HG03280 (cell line): ENCODE results near the gene OR9K2.
"Not testable (repeated sequence)": the region's sequence is repeated elsewhere in the genome, so short reads cannot be mapped to it uniquely, and the experiment has no call there.

Experiments
- ATAC-seq: cut with Tn5 transposase; IDR thresholded peaks from one replicate; pipeline ENCODE4 v1.9.1; 2021; ENCODE audit warnings: mild to moderate bottlenecking, moderate library complexity; ENCODE audit not compliant: unreplicated experiment

The OR9K2 gene

DNA sequence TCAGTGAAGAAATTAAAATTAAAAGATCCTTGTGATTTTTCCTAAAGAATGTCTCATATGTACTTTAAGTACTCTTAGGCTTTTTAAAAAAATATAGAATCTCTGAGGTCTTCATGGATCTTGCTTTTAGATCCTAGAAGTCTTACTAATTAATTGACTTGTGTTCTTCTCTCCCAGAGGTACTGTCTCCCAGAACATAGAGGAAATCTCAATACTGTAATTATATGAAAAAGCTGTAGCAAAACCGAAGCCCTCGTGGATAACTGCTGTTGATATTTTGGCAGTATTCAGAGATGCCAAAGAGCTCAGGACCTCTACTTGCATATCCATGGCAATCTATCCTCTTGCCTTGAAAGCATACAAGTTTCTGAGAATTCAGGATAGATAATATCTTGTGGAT lies at the start of gene OR9K2:
OR9K2 (plus strand) TSS at position 301 of the 400 bp plus-strand sequence. CDS start 3,429 bp downstream, outside the sequence.
- ATAC-seq: no peak

DNA sequence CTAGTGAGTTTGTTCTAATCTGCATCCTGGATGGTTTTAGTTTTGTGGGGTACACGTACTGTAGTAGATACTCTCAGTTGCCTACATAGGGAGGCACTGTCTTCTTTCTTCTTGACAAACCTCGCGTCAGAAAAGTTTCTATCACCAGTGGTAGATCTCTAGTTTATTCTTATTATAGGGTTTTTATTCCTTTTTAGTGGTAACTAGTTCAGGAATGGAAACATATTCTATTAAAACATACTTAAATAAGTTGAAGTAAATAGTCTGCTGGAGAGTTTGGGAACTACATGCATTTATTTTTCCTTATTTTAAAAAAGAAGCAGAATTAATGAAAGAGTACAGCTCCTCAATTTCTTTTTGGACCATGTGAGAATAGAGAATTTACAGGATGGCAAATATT lies 33.6 kb upstream of the OR9K2 start:
- ATAC-seq: no peak

DNA sequence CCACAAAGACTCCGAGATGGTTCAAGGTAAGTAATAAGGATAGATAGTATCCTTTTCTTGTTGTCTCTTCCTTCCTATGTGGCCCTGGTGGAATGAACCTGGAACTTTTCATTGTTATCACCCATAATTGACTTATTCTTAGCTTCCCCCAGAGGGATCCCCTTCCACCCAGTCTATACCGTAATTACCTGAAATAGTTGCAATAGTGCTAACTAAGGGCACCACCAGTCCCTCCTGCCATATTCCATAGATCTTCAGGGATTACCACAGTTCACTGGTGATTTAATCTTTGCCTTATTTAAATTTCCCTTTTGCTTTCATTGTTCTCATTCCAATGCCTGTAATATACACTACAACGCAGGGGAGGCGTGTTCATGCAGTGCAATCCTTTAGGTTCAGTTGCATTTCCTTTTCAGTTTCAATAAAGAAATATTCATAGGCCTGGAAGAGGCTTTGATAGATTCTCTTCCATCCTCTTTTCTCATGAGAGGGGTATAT lies 13.8 kb upstream of the OR9K2 start:
- ATAC-seq: no peak

DNA sequence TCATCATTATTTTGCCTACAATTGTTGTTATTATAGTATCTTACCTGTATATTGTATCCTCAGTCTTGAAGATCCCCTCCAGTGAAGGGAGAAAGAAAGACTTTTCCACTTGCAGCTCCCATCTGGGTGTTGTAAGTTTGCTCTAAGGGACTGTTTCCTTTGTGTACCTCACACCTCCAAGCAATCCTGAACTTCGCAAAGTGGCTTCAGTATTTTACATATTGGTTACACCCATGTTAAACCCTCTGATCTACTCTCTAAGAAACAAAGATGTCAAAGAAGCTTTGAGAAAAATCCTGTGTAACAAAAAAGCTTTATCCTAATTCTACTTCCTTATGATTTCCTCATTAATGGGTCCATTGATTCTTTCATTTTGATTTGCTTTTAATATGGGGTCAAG lies 10.1 kb upstream of the OR9K2 start:
- ATAC-seq: no peak

DNA sequence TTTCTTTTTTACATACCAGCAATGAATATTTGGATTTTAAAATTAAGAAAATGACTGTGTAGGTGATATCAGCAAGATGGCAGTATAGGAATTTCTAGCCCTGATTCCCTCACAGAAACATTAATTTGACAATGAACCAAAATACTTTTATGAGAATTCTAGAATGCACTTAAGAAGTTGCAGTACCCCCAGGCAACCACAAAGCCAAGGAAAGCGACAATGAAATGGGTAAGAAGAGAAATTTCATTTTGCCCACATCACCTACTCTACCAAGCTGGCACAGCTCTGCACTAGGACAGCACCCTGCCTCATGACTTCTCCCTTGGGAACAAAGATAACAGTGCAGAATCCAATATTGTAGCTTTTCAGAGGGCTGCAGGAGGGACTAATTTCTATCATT lies 6.6 kb downstream of the OR9K2 start:
- no peak for ATAC-seq

DNA sequence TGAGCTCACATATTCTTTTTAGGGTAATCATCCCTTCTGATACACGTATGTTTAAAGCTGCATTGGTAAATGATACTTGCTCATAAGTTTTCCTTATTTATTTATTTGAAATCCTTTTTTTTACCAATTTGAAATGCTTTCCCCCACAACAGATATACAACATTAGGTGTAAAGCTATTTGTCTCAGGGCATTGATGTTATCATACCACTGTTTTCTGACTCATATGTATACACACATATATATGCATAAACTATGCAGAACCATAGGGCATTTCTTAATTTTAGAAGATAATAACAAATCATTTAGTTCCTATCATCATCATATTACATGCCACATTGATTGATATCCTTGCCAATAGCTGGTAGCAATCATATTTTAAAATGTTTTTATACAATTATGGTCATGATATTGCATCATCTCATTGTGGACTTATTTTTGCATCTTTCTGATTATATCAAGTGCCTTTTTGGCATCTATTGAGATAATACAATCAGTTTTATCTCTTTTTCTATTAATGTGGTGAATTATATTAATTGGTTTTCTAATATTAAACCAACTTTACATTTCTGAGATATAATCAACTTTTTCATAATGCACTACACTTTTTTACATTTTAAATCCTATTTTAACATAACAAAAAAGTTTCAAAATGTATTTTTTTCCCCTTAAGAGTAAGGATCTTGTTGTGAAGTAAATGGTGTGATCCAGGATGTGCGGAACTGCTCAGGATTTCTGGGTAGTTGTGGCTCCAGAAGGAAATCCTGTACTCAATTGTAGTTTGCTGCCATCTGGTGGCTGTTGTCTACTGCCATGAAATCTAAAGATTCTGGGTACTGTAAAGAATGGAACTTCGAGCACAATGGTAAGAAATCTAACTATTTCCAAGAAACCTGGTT lies 16.7 kb downstream of the OR9K2 start:
- ATAC-seq: no peak

DNA sequence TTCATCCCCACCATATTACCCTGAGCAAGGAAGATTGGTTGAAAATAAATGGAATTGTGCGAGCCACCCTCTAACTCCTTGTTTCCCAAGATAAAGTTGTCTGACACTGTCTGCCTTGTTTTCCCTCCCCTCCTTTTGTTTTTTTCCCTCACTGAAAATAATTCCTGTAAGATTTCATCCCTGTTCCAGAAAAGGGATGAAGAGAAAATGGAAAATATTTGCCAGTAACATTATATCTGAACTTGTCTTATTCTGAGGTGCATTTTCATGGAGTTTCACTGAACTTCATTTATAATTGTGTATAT lies 17.3 kb downstream of the OR9K2 start:
- ATAC-seq: no peak

DNA sequence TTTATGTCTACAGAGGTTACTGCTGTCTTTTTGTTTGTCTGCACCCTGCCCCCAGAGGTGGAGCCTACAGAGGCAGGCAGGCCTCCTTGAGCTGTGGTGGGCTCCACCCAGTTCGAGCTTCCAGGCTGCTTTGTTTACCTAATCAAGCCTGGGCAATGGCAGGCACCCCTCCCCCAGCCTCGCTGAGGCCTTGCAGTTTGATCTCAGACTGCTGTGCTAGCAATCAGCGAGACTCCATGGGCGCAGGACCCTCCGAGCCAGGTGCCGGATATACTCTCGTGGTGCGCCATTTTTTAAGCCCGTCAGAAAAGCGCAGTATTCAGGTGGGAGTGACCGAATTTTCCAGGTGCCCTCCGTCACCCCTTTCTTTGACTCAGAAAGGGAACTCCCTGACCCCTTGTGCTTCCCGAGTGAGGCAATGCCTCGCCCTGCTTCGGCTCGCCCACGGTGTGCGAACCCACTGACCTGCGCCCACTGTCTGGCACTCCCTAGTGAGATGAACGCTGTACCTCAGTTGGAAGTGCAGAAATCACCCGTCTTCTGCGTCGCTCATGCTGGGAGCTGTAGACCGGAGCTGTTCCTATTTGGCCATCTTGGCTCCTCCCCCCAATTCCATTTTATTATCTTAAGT lies 40.9 kb downstream of the OR9K2 start:
- ATAC-seq: not testable (repeated sequence)

DNA sequence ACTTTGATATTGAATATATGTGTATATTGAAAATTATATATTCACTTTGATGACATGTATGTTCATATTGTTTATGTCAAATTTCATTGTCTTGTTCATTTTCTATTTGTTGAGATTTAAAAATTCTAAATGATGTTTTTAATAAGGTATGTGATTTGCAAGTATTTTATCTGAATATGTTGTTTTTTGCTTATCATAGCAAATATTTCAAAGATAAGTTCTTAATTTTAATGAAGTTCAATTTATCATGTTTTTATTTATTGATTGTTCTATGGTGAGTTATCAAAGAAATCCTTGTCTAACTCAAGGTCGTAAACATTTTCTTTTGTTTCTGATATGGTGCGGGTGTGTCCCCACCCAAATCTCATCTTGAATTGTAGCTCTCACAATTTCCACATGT lies 45.2 kb downstream of the OR9K2 start:
- ATAC-seq: no peak

GRCh38 chr12:55171846-55172245 lies 45.6 kb downstream of the OR9K2 start:
- ATAC-seq: not testable (repeated sequence)

GRCh38 chr12:55172686-55173085 lies 46.5 kb downstream of the OR9K2 start:
- no peak for ATAC-seq

GRCh38 chr12:55173456-55173855 lies 47.2 kb downstream of the OR9K2 start:
- no peak for ATAC-seq
